Central memory CD4-positive, alpha-beta T cell (primary cell): ENCODE data around the gene NUP205.
"Not testable (repeated sequence)": the region's sequence is repeated elsewhere in the genome, so short reads cannot be mapped to it uniquely, and the experiment has no call there.

Source experiments
- DNase-seq: peaks from one replicate; pipeline ENCODE4 v3.0.0; 2022

Gene NUP205

GRCh38 chr7:135668852-135669395 is 111.2 kb downstream of the NUP205 start:
- not testable (repeated sequence) for DNase-seq

DNA sequence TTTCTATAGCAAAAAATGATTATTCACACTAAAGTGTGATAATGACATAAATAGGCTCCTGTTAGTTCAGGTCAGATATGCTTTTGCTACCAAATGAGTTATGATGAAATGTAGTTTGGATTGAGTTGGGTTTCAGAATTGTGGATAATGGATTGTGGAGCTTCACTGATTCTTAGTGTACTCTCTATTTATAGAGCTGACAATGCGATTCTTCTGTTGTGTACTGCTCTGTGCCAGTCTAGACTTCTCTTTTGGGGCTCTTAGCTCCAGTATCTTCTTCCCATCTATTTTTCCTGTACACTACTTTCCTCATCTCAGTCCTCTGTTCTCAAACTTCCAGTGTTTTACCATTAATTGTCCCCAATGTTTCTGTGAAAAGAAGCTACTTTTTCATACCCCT is 112.1 kb downstream of the NUP205 start:
- DNase-seq: no peak

DNA sequence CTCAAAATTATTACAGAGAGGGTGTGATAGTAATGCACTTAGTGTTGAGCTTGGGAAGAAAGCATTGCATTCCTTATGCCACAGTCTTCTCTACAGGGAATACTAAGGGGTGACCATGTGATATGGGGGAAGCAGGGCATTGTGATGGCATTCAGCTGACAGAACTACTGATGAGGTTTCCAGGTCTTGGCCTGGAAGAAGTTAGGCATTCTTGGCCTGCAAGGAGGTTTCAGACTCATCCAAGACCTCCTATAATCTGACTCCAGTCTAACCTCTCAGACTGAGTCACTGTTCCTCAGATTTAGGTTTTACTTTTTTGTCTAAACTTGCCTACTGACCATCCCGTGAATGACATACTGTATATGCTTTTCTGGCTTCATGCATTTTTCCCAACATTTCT is 112.5 kb downstream of the NUP205 start:
- no peak for DNase-seq

DNA sequence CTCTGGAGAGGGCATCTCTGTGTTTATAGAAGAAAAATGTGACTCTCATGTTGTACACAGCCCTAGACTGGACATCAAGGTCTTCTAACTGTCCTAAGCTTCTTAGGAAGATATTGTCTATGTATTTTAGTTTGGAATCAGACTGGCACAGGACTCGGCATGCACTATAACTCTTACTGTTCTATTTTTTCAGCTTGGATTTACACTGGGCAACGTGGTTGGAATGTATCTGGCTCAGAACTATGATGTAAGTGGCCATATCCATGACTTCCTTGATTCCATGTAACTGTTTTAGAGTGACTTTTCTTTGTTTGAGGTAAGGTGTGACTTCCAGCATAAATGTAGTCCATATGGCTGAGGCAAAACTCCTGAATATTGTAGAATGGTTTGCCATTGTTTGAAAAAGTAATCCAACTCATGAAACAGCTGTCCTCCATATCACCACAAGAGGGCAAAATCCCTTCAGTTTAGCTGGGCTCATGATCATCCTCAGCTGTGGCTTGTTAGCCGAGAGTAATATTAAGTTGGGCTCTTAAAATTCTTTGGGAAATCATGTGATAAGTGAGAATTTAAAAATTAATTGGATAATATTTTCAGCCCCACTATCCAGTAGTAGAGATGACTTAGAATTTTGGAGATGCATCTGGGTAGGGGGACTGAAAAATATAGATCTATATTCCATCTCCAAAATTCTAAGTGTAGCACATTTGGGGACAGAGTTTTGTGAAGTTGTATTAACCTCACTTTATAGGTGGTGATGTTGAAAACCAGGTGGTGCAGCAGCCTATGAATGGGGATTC is 115.0 kb downstream of the NUP205 start:
- no peak for DNase-seq

- DNase-seq: no peak
Observed at GRCh38 chr7:135673360-135673706, 115.6 kb downstream of the NUP205 start.

GRCh38 chr7:135678612-135679575 is 121.2 kb downstream of the NUP205 start:
- DNase-seq: no peak

DNA sequence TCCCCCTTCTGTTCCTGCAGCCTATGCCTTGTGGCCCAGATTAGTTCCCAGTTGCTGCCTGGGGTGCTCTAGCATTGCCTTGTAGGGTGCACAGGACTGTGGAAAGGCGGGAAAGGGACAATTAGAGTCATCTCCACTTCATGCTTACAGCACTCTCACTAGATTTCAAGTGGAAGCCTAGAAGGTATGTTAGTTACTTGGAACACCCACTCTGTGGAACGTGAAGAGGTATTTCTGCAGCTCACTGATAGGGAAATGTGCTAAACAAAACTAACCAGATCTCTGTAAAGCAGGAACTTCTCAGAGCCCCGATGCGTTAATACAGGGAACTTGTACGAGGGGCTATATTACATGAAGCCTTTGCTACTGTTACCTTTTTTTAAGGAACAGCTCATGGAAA is 124.0 kb downstream of the NUP205 start:
- DNase-seq: no peak

GRCh38 chr7:135682191-135682590 is 124.5 kb downstream of the NUP205 start:
- DNase-seq: no peak

GRCh38 chr7:135683609-135684008 is 125.9 kb downstream of the NUP205 start:
- DNase-seq: no peak

DNA sequence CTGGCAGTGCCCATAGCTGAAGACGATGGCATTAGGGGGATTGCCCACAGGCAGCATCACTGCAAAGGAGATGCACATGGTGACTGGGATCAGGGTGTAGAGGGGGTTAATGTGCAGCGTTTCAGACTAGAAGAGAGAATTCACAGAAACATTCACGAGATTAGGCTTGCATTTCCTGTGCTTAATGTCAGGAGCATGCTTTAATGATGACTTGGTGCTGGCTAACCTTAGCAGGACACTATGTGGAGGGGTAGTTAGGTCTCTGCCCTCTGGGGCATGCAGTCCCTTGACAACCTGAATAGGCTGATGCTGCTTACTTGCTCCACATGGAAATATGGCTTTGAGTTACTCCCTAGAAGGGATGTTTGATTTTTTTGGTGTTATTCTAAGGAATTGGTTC is 126.4 kb downstream of the NUP205 start:
- no peak for DNase-seq

DNA sequence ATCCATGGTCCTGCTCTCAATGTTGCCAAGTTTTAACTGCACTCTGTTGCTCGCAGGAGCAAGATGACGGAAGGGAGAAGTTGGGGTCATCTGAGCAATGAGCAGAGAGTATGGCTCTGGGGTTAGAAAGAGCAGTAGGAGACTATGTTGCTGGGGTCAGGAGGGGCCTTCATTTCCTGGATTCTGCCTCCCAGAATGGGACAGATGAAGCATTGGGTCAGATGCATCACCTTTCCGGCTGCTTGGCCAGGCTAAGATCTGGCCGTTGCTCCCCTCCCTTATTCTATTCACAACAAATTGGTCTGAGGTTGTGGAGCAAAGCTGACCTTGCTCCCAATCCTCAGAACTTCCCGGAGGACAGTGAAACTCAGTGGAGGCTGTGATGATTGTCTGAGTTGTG is 127.0 kb downstream of the NUP205 start:
- no peak for DNase-seq

DNA sequence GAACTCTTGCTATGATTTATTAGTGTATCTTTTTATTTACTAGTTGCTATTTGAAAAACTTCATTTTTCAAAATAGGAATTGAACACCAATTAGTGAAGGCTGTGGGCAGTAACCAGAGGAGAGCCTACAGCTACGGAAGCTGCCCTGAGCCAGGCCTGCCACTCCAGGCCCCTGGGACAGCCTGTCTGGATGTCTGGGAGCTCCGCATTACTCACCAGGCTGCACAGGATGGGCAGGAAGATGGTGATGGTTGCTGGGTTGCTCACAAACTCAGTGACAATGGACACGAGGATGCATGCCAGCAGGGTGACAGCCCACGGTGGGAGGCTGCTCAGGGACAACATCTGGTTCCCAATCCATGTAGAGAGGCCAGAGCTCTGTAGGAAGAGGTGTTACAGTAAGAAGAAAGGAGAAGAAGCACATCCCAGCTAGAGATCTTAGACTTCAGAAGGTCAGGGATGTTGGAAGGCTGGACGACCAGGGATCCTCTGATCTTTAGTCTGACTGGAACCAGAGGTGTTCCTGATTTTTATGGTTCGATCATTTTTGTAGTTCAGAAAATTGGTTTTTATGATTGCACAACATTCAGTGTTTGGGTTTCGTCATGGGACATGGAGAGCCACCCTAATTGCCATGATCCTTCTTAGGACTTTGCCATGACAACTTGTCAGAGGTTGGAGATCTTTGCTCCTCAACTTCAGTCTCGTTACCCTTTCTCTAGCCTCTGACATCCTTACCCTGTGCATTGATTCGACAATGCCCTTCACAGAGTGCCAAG is 127.8 kb downstream of the NUP205 start:
- no peak for DNase-seq

- no peak for DNase-seq
Observed at GRCh38 chr7:135687466-135687865, 129.7 kb downstream of the NUP205 start.

GRCh38 chr7:135690566-135690965 is 132.8 kb downstream of the NUP205 start:
- no peak for DNase-seq

DNA sequence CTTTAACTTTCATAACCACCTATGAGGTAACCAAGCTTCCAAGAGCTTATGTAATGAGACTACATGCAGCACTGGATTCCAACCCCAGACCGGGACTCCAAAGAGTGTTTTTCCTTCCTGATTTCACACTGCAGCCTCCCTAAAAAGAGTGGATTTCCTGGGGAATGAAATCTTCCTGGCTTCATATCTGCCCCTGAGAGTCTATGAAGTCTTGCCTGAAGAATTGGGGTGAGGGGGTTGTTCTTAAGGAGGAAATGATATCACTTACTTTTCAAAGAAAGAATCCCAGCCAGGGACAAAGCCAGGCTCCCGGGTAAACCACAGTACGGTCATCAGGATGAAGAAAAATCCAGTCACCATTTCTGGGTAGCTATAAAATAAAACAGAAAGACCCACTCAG is 134.3 kb downstream of the NUP205 start:
- DNase-seq: no peak

GRCh38 chr7:135692606-135693005 is 134.9 kb downstream of the NUP205 start:
- not testable (repeated sequence) for DNase-seq

GRCh38 chr7:135693558-135693957 is 135.8 kb downstream of the NUP205 start:
- no peak for DNase-seq

GRCh38 chr7:135697276-135698049 is 139.7 kb downstream of the NUP205 start:
- no peak for DNase-seq
